ENCODE measurements around the gene GALNT12.

DNA sequence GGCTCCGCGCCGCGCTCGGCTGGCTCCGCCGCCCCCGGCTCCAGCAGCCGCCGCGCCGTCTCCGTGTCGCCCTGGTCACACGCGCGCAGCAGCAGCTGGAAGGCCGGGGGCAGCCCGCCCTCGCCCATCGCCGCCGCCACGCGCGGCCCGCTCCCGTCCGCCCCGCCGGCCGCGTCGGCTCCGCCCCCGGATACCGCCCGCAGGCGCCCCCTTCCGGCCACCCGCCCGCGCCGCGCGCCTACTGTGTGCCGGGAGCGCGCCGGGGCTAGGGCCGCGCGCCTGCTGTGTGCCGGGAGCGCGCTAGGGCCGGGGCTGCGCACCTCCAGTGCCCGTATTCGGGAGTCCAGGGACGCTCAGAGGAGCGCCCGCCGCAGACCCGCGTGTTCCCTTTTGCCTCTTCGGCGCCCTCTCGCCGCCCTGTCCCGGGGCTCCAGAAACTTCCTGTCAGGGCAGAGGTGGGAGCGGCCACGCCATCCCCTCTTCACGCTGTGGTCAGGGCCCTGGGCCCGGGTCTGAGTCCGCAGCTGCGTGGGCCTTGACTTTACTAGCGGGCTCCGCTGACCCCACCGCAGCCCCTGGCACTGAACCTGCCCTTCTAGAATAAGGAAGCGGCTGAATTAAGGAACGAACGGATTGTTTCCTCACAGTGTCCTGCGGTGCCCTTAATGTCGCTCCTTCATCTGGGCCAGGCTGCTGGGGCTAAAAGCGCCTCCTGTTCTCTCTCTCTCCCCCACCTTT is 10.9 kb upstream of the GALNT12 start, which contains the start of gene ANKS6:
- TF ChIP-seq POLR2AphosphoS5 (IDR thresholded peaks at IDR 0.05; ENCODE audit: borderline replicate concordance, low read depth, low read length) (no peak), EZH2 (IDR thresholded peaks at IDR 0.05) (no peak)

Measured in SK-N-MC (cell line).